GM10847 (cell line): Measurements from ENCODE around the gene CCDC186.

Experiments used
- POLR2A ChIP-seq: IDR thresholded peaks from 2 replicates; pipeline ENCODE4 v1.6.1; 2011; ENCODE audit not compliant: insufficient read length; ENCODE audit errors: extremely low read depth

Gene CCDC186

DNA sequence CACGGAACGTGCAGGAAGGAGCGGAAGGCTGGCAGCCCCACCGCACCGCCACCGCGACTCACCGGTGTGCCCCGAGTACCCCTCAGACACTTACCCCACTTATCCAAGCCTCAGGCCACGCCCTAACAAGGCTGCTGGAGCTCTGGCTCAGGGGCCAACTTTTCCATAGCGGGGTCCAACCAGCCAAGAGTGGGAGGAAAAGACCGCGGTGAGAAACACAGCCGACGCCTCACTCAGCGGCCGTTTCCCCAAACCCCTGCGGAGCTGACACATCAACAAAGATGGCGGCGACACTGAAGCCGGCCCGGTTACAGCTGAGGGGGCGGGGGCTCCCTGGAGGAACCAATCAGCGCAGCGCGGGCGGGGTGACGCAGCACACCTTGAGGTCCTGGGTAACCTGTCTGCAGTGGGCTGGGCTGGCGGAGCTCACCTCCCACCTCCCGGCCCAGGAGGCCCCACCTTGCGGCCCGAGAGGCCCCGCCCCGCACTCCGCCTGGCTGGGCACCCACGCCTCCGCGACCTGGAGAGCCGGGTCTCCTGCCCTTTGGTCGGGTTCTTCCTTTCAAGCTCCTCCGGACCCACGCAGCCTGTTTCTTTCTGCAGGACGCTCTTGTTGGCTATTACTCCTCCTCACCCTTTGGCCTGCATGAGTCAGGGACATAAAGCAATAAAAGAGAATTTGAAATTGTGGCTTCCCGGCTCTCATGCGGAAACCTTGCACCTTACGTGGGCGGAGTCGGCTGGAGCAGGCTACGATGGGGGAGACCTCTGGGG is at the start of gene CCDC186:
Gene CCDC186 (minus strand): TSS at position 283 of the 774 bp plus-strand sequence. CDS start 10,935 bp downstream, outside the sequence.
- peak; percentile 73 for TF ChIP-seq POLR2A

- TF ChIP-seq POLR2A, result no peak
These were observed 49.1 kb upstream of the CCDC186 start for GRCh38 chr10:114223066-114223465.

GRCh38 chr10:114221235-114221634 is 47.2 kb upstream of the CCDC186 start:
- no peak for TF ChIP-seq POLR2A

- no peak for TF ChIP-seq POLR2A
These were observed 46.3 kb upstream of the CCDC186 start for GRCh38 chr10:114220281-114220680.

DNA sequence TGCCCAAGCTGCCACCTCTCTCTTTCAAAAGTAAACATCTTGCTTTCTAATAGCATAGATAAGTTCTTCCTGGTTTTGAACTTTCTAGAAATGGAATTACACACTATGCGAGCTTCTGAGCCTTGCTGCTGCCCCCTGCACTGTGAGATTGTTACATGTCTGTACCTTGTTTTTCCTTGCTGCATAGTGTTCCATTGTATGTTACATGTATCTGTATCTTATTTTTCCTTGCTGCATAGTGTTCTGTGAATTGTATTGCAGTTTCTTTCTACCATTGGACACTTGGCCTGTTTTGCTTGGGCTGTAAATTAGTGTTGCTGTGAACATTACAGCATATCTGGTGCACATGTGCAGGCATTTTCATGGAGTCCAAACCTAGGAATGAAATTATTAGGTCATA is 41.0 kb upstream of the CCDC186 start:
- no peak for TF ChIP-seq POLR2A

DNA sequence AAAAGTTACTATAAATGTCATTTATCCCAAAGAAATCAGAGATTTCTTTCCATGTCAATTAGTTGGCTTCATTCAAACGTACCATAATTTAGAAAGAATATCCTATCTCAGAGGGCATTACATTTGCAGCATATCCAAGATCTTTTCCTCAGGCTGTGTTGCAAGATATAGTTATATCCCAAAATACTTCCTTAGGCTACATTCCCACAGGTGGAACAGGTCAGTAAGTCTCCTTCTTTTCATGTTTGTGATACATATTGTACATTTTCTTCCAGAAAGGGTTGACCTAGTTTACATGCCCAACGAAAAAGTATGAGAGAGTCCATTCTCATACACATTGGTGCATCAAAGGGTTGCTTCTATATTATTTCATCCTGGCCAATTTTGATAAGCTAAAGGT is 38.1 kb upstream of the CCDC186 start:
- TF ChIP-seq POLR2A, result no peak

GRCh38 chr10:114208351-114208750 is 34.3 kb upstream of the CCDC186 start:
- no peak for TF ChIP-seq POLR2A

- no peak for TF ChIP-seq POLR2A
These were observed 33.3 kb upstream of the CCDC186 start for GRCh38 chr10:114207349-114207748.

- TF ChIP-seq POLR2A, result no peak
These were observed 32.9 kb upstream of the CCDC186 start for GRCh38 chr10:114206902-114207301.

GRCh38 chr10:114202812-114203211 is 28.8 kb upstream of the CCDC186 start:
- TF ChIP-seq POLR2A, result no peak

DNA sequence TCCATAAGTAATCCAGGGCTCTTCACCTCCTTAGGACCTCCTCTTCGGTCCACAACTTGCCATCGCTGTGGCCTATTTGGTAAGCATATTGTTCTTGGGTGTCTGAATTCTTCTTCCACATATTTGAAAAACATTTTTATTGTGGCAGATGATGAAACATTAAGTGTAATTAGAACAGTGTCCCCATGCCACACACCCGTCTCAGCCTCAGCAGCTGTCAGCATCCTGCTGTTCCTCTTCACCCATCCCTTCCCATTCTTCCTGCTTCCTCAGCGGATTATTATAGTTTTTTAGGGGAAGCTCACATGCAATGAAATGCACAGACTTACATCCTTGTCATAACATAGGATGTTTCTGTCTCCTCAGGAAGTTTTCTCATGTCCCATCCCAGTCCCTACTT is 25.2 kb upstream of the CCDC186 start:
- no peak for TF ChIP-seq POLR2A

- TF ChIP-seq POLR2A, result no peak
These were observed 21.1 kb upstream of the CCDC186 start for GRCh38 chr10:114195079-114195478.

DNA sequence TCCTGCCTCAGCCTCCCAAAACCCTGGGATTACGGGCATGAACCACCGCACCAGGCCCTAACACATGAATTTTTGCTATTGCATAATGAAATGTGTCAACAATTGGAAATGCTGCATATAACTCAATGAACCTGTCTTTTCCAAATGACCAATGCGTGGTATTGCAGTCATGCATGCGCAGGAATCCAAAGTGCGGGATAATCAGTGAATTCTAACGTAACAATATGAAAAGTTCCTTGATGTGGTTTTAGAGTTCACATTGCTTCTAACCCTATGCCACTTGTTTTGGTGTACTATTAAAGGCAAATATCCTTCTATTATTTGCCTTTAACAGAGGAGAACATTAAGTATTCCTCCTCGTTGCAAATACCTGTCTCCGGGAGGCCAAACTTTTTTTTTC is 15.7 kb upstream of the CCDC186 start:
- no peak for TF ChIP-seq POLR2A

DNA sequence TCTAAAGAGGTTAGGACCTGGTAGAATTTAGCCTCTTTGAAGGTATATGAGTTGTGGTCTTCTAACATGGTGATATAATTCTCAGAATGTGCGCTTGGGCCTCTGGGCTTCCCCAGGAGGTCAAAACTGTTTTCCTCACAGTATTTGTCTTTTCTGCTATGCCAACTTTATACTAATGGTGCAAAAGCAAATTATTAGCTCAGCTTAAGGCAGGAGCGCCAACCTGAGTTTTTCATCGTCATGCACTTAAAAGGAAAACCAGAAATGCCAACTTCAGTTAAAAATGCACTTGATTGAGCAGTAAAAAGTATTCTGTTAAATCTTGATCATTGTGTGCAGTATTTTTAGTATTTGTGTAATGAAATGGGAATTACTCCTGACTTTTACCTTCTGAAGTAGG is 14.9 kb upstream of the CCDC186 start:
- no peak for TF ChIP-seq POLR2A

- no peak for TF ChIP-seq POLR2A
These were observed 14.0 kb upstream of the CCDC186 start for GRCh38 chr10:114188001-114188400.

DNA sequence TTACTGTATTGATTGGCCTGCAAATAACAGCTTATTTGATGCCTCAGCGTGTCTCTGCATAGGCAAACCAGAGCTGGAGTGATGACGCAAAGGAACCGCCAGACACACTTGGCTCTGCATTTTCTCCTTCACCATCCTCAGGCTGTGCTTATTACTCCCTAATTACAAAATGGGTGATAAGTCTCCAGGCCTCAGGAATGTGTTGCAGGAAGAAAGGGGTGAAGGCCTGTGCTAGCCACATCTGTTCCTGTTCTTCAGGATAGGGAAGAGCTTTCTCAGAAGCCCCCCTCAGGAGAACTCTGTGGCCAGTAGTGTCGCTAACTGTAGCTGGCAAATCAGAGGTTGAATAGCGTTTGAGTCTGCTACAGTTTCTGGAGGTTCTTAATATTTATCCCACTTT is 10.3 kb upstream of the CCDC186 start:
- TF ChIP-seq POLR2A, result no peak

DNA sequence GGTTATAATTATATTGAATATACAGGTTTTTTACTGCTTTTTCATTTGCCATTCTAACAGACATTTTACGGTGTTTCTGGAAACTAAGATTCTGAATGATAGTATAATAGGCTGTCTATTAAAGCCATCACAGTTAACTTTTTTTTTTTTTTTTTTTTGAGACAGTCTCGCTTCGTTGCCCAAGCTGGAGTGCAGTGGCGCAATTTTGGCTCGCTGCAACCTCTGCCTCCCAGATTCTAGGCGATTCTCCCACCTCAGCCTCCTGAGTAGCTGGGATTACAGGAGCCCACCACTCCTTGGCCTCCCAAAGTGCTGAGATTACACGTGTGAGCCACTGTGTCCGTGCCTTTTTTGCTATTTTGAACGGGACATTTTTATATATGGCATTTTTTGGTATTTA is 9.6 kb upstream of the CCDC186 start:
- TF ChIP-seq POLR2A, result no peak

GRCh38 chr10:114181971-114182370 is 8.0 kb upstream of the CCDC186 start:
- no peak for TF ChIP-seq POLR2A

- TF ChIP-seq POLR2A, result no peak
These were observed 6.9 kb upstream of the CCDC186 start for GRCh38 chr10:114180937-114181336.
